Fibroblast of skin of right quadriceps (primary cell): Measurements from ENCODE around the gene SLC9B2.

ENCODE experiments used
- DNase-seq: peaks from one replicate; pipeline ENCODE4 v3.0.0-alpha.2; 2013

SLC9B2 gene

DNA sequence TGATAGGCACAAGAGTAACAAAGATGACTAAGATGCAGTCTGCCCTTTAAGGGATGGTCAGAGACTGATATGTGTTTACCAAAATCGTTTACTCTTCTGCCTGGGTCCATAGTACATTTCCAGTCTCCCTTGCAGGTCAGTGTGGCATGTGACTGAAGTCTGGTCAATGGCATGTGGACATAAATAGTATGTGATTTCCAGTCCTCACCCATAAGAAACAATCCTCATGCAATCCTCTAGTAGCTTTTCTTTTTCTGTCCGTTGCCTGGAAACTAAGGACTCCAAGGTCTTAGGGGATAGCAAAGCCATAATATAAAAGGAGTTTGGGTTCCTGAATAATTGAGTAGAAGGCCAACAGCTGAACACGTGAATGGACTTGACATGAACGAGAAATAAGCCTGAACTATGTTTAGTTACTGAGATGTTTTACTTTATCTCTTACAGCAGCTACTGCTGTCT lies 1.1 kb downstream of the SLC9B2 start:
- peak; percentile 15 for DNase-seq

DNA sequence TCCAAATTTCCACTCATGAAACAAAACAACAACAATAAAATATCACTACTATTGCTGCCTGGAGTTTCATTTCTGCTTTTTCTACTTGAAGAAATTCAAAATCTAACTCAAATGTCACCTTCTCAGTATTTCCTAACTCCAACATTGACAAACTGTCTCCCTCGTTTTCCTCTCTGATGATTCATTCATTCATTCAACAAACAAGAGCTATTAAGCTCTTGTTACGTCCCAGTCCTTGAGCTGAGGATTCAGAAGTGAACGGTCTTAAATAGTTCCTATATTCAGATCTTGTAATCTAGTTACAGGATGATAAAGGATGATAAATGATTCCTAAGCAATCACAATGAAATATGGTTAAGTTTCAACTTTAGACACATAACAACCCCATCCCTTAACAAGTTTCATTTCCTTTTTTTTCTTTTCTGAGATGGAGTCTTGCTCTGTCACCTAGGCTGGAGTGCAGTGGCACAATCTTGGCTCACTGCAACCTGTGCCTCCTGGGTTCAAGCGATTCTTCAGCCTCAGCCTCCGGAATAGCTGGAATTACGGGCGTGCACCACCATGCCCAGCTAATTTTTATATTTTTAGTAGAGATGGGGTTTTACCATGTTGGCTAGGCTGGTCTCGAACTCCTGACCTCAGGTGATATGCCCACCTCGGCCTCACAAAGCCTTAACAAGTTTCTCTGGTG lies 1.7 kb downstream of the SLC9B2 start:
- no peak for DNase-seq

DNA sequence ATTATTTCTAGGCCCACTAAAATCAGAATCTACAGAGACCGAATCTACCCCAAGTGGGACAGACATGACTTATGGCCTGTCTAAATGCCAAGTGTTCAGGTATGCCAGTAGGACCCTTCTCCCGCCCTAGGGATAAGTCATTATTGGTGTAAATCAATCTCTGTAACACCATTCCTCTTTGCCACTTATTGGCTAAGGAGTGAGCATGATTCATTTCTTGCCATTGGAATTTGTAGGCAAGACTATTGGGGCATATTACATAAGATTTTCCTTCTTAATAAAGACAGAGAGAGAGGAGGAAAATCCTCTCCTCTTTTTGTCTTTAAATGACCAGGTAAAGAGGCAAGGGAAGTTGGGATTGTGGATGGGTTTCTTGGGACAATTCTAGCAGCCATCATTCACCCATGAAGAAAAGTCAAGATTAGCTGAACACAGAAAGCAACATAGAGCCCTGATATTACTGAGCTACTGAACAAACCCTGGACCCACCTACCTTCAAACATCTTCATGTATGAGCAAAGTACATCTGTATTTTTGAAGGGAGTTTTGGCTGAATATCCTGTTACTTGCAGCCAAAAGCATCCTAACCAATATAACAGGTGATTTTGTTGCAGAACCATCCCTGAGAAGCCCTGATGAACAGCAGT lies 2.6 kb downstream of the SLC9B2 start:
- DNase-seq: no peak

DNA sequence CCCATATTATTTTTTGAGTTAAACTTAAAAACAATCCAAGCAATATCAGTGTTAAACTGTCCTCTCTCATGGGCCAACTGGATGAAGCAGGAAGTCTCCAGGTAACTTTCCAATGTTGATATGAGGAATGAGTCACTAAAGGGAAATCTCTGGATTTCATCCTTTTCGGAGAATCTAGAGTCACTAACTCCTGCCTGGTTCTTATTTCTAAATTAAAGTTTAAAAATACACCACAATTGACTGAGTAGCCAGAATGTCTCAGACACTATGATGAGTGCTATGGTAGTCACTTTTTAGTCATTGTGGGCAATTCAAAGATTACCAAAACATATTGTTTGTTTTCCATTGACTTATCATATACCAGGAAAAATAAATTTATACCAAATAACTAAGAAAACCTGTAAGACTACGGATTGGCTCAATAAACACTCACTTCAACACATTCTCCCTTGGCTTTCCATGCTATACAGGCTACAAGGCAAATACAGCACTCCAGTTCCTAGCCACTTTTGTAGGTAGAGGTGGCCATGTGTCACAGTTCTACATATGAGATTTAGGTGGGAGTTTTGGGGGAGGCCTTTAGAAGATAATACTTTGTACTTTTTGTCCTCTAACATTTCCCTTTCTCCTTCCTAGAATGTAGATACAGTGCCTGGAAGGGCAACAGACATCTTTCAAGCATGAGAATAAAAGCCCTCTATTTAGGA lies 8.6 kb downstream of the SLC9B2 start:
- DNase-seq: peak; percentile 10

DNA sequence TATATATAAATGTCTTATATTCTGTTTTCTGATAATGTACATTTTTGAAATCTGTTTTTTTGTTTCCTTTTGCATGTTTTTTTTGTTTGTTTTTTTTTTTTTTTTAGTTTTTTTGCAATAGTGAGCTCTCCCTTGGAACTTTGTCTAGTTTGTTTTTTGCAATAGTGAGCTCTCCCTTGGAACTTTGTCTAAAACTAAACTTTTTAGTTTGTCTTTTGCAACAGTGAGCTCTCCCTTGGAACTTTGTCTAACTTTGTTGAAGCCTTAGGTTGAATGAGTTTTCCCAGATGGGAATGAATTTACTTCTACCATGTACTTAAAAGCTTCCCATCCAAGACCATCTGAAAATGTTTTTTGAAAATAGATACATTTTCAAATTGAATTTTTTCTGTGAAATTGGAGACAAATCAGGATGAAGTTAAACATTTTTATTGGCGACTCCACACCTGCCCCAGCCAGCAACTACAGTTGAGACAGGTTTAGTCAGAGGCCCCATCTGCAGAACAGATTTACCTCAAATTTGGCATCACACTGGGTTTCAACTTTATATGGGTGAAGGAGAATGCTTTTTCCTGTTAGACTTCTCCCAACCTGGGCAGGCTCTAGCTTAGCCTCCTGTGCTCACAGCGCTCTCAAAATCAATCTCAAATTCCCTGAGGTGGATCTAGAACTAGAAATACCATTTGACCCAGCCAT lies 16.0 kb downstream of the SLC9B2 start:
- no peak for DNase-seq

DNA sequence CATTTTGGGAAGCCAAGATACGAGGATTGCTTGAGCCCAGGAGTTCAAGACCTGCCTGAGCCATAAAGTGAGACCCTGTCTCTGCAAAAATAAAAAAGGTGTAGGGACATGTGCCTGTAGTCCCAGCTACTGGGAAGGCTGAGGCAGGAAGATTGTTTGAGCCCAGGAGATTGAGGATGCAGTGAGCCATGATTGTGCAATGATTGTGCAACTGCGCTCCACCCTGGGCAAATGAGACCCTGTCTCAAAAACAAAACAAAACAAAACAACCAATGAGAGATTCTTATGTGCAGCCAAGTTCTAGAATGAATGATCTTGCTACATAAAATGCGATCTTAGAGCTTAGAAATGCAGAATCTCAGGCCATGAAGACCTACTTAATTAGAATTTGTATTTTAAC lies 22.5 kb downstream of the SLC9B2 start:
- no peak for DNase-seq

DNA sequence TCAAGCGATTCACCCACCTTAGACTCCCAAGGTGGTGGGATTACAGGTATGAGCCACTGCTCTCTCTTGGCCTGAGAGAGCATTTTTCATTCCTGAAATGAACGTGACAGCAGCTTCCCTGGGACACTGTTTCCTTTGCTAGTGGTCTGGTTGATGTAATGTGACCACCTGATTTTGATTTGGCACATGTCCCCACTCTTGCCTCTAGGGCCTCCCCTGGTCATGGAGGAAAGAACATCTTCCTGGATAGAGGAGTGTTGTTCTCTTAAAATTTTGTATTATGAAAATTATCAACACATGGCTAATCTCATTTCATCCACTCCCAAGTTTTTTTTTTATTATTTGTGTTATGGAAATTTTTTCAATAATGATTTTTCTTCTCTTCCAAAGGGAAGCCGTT lies 23.8 kb downstream of the SLC9B2 start:
- no peak for DNase-seq

DNA sequence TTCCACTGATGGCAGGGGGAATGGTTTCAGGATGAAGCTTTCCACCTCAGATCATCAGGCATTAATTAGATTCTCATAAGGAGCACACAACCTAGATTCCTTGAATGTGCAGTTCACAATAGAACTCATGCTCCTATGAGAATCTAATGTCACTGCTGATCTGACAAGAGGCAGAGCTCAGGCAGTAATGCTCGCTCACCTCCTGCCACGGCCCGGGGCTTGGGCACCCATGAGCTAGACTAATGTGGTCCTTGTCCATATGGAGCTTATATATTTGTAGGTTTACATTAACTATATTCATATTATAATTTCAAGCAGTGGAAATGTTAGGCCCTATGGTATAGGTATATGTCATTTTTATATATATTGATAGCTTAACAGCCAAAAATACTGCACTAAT lies 24.4 kb downstream of the SLC9B2 start:
- DNase-seq: no peak

DNA sequence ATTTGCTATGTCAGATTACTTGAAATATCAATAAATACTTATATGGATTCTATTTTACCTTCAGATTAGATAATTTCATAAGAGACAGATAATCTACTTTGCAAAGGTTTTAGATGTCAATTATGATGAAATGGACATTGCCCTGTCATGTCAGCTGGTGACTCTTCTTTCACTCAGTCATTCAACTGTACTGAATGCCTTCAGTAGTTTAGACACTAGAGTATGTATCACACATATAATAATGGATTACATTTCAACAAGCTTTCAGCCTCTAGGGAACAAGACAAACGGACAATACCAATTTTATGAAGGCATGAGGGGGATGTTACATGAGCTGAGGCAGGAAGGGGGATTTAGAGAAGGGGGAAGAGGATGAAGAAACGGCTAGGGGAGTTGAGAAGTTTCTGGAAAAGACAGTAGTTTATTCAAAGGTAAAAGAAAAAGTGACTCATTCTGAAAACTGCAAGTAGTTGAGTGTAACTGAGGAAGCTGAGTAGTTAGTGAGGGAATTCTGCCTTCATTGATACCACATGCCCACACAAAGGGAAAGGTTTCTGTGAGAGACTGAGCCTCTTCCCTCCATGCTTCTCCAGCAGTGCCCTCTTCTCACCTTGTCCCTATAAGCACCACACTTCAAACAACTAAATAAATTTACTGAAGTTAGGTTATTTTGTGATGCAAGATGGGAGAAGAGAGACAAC lies 25.7 kb downstream of the SLC9B2 start:
- peak; percentile 17 for DNase-seq

DNA sequence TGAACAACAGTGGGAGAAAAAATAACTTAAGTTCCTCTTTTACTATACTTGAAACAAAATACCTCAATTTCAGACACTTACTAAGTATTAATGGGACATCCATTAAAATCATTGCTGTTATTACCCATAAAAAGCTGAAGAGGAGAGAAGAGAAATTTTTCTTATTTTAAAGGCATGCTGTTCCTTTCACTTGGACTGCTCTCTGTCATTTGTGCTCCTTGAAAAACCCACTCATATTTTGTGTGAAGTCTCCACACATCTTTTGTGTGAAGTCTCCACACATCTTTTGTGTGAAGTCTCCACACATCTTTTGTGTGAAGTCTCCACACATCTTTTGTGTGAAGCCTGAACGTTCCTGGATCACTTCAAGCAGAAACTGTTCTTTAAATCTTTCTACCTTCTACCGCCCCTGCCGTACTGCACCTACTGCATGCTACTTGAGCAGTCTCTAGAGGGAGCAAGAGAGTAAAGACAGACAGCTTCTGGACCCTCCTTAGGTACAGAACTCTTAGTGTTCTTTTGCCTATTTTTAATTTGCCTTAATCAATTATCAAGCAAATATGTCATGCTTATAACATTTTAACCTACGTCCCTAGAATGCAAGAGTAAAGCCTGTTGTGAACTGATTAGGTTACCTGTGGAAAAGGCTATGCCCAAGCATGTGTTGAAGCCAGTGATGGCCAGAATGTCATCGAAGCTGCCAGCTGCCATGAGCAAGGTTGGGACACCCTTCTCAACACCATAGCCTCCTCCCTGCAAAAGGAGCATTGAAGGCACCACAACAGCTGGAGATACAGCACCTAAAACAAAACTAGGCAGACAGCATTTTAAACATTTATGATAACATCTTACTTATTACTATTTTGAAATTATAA lies 29.9 kb downstream of the SLC9B2 start:
- DNase-seq: peak; percentile 35

DNA sequence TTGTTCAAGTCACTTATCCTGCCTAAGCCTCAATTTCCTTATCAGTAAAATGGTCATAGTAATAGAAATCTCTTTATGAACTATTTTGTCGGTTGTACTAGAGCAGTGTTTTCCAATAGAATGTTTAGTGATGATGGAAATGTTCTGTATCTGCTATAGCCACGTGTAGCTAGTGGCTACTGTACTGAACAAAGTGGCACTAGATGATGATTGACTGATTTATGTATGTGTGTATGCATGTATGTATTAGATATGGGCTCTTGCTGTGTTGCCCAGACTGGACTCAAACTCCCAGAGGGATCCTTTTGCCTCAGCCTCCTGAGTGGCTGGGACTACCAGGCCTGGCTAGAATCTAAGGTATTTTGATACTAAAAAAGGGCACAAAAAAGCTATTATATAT lies 32.4 kb downstream of the SLC9B2 start:
- no peak for DNase-seq

DNA sequence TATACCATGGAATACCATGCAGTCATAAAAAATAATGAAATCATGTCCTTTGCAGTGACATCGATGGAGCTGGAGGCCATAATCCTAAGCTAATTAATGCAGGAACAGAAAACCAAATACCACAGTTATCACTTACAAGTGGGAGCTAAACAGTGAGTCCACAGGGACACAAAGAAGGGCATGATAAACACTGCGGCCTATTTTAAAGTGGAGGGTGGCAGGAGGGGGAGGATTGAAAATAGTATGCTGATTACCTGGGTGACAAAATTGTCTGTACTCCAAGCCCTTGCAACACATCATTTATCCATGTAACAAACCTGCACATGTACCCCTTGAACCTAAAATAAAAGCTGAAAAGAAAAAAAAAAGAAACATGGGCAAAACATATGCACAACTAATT lies 40.4 kb downstream of the SLC9B2 start:
- DNase-seq: no peak

DNA sequence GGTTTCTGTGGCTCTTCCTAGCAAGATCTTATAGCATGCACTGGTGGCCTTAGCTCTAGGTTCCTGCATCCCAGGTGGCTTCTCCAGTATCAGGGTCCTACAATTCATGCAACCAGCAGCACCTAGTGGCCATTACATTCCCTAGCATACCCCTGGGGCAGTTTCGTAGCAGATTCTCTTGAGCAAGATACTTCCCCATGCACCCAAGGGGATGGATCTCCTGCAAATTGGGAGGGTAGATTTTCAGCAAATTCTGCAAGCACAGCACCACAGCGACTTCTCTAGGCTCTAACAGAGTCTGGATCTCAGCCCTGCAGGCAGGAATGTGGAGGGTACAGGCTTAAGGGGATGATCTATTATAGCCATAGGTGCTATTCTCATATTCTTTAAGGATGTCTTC lies 44.0 kb downstream of the SLC9B2 start:
- peak; percentile 25 for DNase-seq

DNA sequence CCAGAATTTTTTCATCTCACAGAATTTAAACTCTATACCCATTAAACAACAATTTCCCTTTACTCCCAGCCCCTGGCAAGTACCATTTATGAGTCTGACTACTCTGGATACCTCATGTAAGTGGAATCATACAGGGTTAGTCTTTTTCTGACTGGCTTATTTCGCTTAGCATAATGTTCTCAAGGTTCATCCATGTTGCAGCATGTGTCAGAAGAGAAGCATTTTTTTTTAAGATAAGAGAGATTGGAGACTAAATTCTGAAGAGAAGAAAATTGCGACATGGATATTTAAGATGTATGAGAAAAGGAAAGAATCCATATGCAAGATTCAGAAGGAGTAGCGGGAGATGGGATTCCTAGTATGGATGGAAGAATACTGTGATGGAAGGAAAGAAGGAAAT lies 45.8 kb downstream of the SLC9B2 start:
- no peak for DNase-seq

DNA sequence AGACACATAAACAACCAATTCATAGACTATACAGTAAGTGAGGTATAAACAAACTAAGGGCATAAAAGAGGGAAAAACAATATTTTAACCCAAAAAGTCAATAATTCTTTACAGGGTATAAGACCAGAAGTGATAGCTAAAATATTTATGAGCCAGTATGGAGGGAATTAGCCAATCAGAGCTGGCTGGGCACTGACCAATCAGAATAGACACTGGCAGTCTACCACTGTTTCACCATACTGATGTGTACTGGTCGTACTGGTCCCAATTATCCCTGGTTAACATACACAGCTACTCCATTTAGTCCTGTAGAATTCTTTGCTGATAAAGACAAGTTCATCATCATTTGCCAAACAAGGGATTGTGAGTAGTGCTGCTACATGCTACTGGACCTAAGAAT lies 47.3 kb downstream of the SLC9B2 start:
- DNase-seq: no peak

DNA sequence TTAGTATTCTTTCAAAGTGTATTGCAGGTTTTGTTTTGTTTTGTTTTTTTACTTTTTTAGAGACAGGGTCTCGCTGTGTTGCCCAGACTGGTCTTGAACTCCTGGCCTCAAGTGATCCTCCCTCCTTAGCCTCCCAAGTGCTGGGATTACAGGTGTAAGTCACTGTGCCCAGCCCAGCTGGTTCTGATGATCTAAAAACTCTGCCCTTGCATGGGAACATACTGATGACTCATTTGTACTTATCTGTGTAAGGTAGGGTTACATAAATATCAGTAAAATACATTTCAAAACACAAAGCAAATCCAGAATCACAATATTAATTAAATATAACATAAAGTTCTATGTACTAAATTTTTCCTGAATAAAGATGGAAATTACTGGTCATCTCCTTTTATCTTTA lies 49.7 kb downstream of the SLC9B2 start:
- no peak for DNase-seq

DNA sequence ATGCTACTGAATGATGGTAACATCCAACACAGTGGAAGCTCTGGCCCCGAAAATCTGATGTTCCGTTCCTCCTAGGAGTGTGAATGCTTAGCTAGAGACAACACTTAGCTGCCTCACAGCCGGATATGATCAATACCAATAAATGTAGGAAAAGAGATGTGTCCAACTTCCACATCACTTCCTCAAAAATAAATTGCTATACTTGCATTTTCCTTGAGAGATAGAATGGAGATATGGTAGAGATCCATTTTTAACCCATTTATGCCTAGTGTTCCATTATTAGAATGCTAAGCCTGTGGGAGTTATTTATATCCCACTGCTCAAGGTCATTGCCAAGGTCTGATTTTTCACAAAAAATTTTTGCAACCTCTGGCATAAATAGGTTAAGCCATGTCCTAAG lies 51.6 kb downstream of the SLC9B2 start:
- DNase-seq: no peak

DNA sequence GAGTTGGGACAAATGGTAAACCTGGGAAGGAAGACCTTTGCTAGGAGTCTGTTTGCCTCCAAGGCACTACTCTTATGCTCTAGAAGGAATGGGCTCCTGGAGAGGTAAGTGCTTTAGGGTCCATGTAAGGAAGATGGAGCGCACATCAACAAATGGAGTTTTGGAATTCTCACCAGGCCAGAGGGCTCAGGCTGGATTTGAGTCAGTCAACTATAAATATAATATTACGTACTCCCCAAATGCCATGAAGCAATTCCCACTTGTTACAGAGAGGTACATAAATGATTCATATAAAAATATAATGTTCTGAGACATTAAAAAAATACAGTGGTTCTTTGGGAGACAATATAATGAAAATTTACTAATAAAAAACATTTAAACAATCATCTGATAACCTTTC lies 55.4 kb downstream of the SLC9B2 start:
- DNase-seq: no peak

DNA sequence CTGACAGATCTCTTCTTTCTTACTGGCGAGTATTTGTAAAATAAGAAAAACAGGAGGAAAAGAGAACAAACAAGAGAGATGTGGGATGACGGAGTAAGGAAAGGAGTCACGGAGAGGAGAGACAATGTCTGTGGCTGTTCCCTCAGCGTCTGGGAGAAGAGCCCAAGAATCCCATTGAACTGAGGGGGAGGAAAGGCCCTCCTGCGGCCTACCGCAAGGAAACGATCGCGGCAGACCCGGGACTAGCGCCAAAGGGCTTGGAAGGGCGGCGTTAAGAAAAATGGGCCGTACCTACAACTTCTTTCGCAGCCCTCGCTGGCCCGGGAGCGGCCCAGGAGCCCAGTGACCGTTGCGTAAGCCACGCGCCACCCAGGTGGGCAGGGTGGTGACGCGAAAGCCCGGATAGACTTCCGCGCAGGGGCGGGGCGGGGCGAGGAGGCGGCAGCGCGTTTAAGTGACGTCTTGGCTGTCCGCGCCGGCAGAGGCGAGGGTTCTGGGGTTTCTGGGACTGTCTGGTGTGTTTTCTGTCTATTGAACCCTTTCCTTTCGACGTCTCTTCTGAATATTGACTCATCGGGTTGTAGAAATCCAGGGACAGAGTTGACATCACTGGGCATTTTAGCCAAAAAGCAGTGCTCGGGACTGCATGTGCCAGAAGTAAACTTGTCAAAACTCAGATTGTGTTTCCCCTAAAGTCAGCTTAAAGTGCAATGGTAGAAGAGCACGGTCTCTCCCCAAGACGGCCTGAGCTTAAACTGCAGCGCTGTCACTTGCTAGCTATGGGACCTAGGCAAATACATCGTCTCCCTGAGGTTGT lies 57.0 kb downstream of the SLC9B2 start, which contains the start of gene SLC9B1:
Gene SLC9B1, minus strand, starts transcription at position 398 of the 817 bp plus-strand sequence. CDS start 27,994 bp downstream, outside the sequence.
- DNase-seq: peak; percentile 98

DNA sequence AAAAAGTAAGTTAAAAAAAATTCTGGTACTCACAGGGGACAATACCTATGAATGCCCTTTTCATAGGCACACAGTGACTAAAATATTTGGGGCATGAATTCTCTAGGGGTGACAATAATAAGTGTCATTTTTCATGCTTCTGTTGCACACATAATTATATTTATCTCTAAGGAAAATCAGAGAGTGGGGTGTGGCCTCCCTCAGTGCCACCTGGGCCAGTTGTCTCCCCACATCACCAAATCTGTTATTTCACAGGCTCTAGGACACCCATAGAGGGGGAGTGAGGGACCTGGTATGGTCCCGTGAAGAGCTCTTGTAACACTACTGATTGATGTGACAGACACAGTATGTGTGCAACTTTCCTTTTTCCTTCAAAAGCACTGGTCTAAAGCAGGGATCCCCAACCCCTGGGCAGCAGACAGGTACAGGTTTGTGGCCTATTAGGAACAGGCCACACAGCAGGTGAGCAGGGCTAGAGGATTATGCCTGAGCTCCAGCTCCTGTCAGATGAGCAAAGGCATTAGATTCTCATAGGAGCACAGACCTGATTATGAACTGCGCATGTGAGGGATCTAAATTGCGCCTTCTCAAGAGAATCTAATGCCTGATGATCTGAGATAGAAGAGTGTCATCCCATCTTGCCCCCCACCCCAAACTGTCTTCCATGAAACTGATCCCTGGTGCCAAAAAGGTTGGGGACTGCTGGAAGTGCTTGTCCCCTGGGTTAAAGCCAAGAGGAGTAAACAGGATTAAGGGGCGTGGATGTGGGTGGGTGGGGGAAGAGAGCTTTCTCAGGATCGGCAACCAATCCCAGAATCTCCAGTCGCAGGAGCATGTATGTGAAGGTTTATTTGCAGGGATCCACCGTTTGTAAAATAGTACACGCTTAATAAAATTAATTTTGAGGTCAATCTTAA lies 57.9 kb downstream of the SLC9B2 start:
- peak; percentile 2 for DNase-seq
